WERI-Rb-1 (cell line): Measurements from ENCODE around the gene CD40.

ENCODE experiments used
- DNase-seq: peaks from one replicate; pipeline ENCODE4 v3.0.0-alpha.2; 2020
- H3K27ac ChIP-seq: fragments of 250-450 bp; sonication (Bioruptor Pico); 2 replicates; pipeline ENCODE4 v1.5.1; 2020; ENCODE audit warnings: mild to moderate bottlenecking, moderate library complexity
- H3K27me3 ChIP-seq: fragments of 250-450 bp; sonication (Bioruptor Pico); 2 replicates; pipeline ENCODE4 v1.5.1; 2021; ENCODE audit warnings: mild to moderate bottlenecking, low read depth, moderate library complexity; ENCODE audit not compliant: insufficient read depth, severe bottlenecking
- H3K36me3 ChIP-seq: fragments of 250-450 bp; sonication (Bioruptor Pico); 2 replicates; pipeline ENCODE4 v1.5.1; 2020; ENCODE audit warnings: mild to moderate bottlenecking, moderate library complexity
- H3K4me3 ChIP-seq: 2 replicates; pipeline ENCODE4 v1.5.1; 2011; ENCODE audit warnings: low read depth, mild to moderate bottlenecking, control low read depth, low read length
- H3K9me3 ChIP-seq: fragments of 250-450 bp; sonication (Bioruptor Pico); 2 replicates; pipeline ENCODE4 v1.5.1; 2021; ENCODE audit warnings: mild to moderate bottlenecking, moderate library complexity; ENCODE audit not compliant: severe bottlenecking
- CTCF ChIP-seq: IDR thresholded peaks from 2 replicates; pipeline ENCODE4 v1.5.1; 2011; ENCODE audit warnings: low read depth, mild to moderate bottlenecking, control low read depth, inconsistent platforms, low read length

The CD40 gene

GRCh38 chr20:46114449-46114848 lies 3.7 kb upstream of the CD40 start:
- Histone ChIP-seq H3K36me3 (no peaks in the 10 kb centered on the region), H3K9me3 (no peaks in the 10 kb centered on the region), H3K27ac (no peak overlapping the region), H3K4me3 (no peak overlapping the region), H3K27me3 (no peaks in the 10 kb centered on the region)
- no peak for TF ChIP-seq CTCF
- DNase-seq, result no peak

- Histone ChIP-seq H3K27me3 (no peaks in the 10 kb centered on the region), H3K27ac (no peak overlapping the region), H3K36me3 (no peaks in the 10 kb centered on the region), H3K4me3 (no peak overlapping the region), H3K9me3 (no peaks in the 10 kb centered on the region)
- DNase-seq, result no peak
- TF ChIP-seq CTCF, result no peak
Observed at GRCh38 chr20:46118481-46119020, 437 bp downstream of the CD40 start.

GRCh38 chr20:46119028-46119546 lies 973 bp downstream of the CD40 start:
- no peaks in the 10 kb centered on the region for H3K9me3 ChIP-seq
- no peak for DNase-seq
- H3K27ac ChIP-seq, result no peak overlapping the region
- no peak for TF ChIP-seq CTCF
- H3K27me3 ChIP-seq, result no peaks in the 10 kb centered on the region
- H3K4me3 ChIP-seq, result no peak overlapping the region
- no peaks in the 10 kb centered on the region for H3K36me3 ChIP-seq

GRCh38 chr20:46119547-46119946 lies 1.4 kb downstream of the CD40 start:
- no peak for DNase-seq
- TF ChIP-seq CTCF, result no peak
- no peaks in the 10 kb centered on the region for H3K36me3 ChIP-seq
- no peak overlapping the region for H3K27ac ChIP-seq
- H3K4me3 ChIP-seq, result no peak overlapping the region
- H3K27me3 ChIP-seq, result no peaks in the 10 kb centered on the region
- no peaks in the 10 kb centered on the region for H3K9me3 ChIP-seq

GRCh38 chr20:46120136-46120535 lies 2.0 kb downstream of the CD40 start:
- no peak for TF ChIP-seq CTCF
- no peaks in the 10 kb centered on the region for H3K36me3 ChIP-seq
- H3K27ac ChIP-seq, result no peak overlapping the region
- H3K9me3 ChIP-seq, result no peaks in the 10 kb centered on the region
- H3K4me3 ChIP-seq, result no peak overlapping the region
- DNase-seq, result no peak
- H3K27me3 ChIP-seq, result no peaks in the 10 kb centered on the region
